Measurements from ENCODE around the gene OR2S2.

GRCh38 chr9:35935755-35936509 is 22.0 kb downstream of the OR2S2 start:
- TF ChIP-seq CTCF (IDR thresholded peaks at IDR 0.05) (no peak), POLR2A (IDR thresholded peaks at IDR 0.05) (no peak)
